GM19324 (cell line): Measurements from ENCODE around the gene CNP.

Source experiments
- ATAC-seq: cut with Tn5 transposase; IDR thresholded peaks from one replicate; pipeline ENCODE4 v1.9.1; 2021; ENCODE audit warnings: mild to moderate bottlenecking, moderate library complexity; ENCODE audit not compliant: unreplicated experiment, low FRiP score

CNP gene

GRCh38 chr17:41971721-41972523 lies 5.3 kb downstream of the CNP start:
- no peak for ATAC-seq

- ATAC-seq = no peak
These were observed 6.2 kb downstream of the CNP start for GRCh38 chr17:41972571-41973407.

GRCh38 chr17:41973408-41973811 lies 6.8 kb downstream of the CNP start:
- ATAC-seq = no peak

- ATAC-seq = no peak
These were observed 7.4 kb downstream of the CNP start for GRCh38 chr17:41974031-41974430.

GRCh38 chr17:41974658-41975057 lies 8.1 kb downstream of the CNP start:
- ATAC-seq = no peak

GRCh38 chr17:41975099-41976083 lies 8.8 kb downstream of the CNP start:
- no peak for ATAC-seq

GRCh38 chr17:41976142-41976768 lies 9.7 kb downstream of the CNP start:
- ATAC-seq = no peak

- no peak for ATAC-seq
These were observed 11.4 kb downstream of the CNP start for GRCh38 chr17:41977991-41978390.

- ATAC-seq = no peak
These were observed 15.6 kb downstream of the CNP start for GRCh38 chr17:41982026-41982760.

- ATAC-seq = no peak
These were observed 17.9 kb downstream of the CNP start for GRCh38 chr17:41984454-41984853.

GRCh38 chr17:41985919-41986318 lies 19.3 kb downstream of the CNP start:
- ATAC-seq = no peak

GRCh38 chr17:41986634-41987033 lies 20.0 kb downstream of the CNP start:
- ATAC-seq = no peak

- no peak for ATAC-seq
These were observed 21.0 kb downstream of the CNP start for GRCh38 chr17:41987642-41988041.

GRCh38 chr17:41988418-41988817 lies 21.8 kb downstream of the CNP start:
- ATAC-seq = no peak

GRCh38 chr17:41989702-41990419 lies 23.3 kb downstream of the CNP start:
- no peak for ATAC-seq

- no peak for ATAC-seq
These were observed 26.0 kb downstream of the CNP start for GRCh38 chr17:41992576-41992975.

GRCh38 chr17:41996855-41997164 lies 30.2 kb downstream of the CNP start:
- no peak for ATAC-seq

- ATAC-seq = no peak
These were observed 31.9 kb downstream of the CNP start for GRCh38 chr17:41998497-41998896.
